ENCODE data around the gene LEP.
"Not testable (repeated sequence)": the region's sequence is repeated elsewhere in the genome, so short reads cannot be mapped to it uniquely, and the experiment has no call there.

Gene LEP

GRCh38 chr7:128210590-128211570, 30.2 kb upstream of the LEP start:
- DNase-seq (ENCODE audit: low read depth, low spot score): no peak

- no peak for DNase-seq (ENCODE audit: low read depth, low spot score)
These were observed 29.5 kb upstream of the LEP start for GRCh38 chr7:128211626-128212025.

DNA sequence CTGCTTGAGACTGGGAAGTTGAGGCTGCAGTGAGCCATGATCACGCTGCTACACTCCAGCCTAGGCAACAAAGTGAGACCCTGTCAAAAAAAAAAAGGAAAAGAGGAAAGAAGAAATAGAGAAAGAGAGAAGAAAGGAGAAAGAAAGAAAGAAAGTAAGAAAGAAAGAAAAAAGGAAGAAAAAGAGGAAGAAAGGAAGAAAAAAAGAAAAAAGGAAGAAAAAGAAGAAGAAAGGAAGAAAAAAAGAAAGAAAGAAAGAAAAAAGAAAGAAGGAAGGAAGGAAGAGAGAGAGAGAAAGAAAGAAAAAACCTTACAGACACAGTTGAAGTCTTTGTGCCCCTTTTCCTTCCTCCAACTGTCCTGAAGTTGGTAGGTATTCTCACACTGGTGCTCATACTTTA, 26.6 kb upstream of the LEP start:
- DNase-seq (ENCODE audit: low read depth, low spot score): no peak

GRCh38 chr7:128215281-128215680, 25.8 kb upstream of the LEP start:
- DNase-seq (ENCODE audit: low read depth, low spot score): no peak

DNA sequence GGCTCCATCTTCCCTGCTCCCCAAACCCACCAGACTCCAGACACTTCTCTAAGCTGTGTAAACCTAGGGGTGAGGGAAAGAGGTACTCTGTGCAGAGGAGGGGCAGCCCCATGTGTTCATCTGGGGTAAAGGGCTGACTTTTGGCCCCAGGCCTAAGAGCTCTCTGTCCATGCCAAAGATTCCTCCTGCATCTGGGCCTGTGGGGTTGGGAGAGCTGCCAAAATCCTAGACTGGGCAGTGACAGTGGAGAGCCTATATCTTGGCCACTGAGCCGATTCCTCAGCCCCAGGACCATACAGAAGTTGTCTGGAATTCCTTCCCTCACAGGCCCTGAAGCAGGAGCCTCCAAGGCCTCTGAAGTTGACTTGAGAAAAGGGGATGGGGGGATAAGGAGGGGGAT, 25.3 kb upstream of the LEP start:
- DNase-seq (ENCODE audit: low read depth, low spot score): no peak

DNA sequence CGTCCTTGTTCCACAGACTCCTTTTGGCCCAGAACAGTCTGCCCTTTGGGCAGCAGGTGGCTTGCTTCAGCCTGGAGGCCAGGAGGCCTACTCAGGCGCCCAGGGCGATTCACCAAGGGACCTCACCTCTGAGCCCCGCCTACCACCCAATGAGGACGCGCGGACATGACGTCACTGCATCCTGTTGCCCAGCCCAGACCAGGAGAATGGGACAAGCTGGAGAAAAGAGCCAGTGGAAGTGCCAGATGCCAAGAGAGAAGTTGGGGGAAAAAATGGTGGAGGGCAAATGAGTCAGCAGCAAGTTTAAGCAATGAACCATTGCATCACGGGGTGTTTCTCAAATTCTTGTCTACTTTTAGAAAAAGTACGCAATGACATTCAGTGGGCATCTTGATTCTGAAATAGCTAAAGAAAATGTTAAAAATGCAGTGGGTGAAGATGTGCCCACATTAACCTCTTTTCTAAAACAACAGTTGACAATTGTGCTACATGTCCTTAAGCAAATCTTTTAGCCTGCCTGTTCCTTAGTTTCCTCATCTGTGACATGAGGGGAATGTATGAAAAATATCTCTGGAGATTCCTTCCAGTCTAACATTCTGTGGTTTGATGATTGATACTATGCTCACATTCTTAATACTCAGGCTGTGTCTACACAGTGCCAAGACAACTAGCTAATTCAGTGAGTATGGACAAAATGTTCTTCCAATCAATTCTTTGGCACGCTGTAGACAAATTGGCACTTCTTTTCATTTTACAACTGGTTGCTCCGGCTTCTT, 23.9 kb upstream of the LEP start:
- no peak for DNase-seq (ENCODE audit: low read depth, low spot score)

DNA sequence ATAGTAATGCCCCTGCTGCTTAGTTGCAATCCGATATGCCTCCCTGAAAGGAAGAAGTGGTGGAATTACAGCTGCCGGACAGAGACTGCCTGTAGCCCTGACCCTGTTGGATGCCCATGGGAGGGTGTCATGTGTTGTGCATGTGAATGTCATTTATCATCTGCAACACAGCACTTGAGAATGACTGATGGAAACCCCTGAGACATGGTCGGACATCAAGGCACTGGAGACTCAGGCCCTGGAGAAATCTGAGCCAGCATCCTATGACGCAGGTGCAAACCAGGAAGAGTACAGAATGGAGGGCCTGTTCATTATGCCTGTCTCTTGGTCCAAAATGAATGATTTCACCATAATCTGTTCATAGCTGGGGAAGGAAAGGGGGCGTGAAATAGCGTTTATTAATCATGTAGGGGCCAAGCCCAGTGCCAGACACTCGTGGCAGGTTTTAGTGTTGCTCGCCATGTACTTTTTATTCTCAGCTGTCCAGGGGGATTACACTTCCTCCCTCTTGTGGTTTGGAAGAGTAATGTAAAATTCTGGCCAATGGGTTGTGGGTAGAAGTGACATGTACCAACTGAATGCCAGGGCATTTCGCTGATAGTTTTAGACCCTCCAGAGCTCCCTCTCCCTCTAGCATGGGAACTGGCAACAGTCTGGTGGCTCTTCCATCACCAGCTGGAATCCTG, 23.0 kb upstream of the LEP start:
- DNase-seq (ENCODE audit: low read depth, low spot score): no peak

- DNase-seq (ENCODE audit: low read depth, low spot score): no peak
These were observed 21.4 kb upstream of the LEP start for GRCh38 chr7:128219636-128220035.

- DNase-seq (ENCODE audit: low read depth, low spot score): no peak
These were observed 19.1 kb upstream of the LEP start for GRCh38 chr7:128221929-128222403.

- DNase-seq (ENCODE audit: low read depth, low spot score): no peak
These were observed 14.7 kb upstream of the LEP start for GRCh38 chr7:128226132-128226980.

DNA sequence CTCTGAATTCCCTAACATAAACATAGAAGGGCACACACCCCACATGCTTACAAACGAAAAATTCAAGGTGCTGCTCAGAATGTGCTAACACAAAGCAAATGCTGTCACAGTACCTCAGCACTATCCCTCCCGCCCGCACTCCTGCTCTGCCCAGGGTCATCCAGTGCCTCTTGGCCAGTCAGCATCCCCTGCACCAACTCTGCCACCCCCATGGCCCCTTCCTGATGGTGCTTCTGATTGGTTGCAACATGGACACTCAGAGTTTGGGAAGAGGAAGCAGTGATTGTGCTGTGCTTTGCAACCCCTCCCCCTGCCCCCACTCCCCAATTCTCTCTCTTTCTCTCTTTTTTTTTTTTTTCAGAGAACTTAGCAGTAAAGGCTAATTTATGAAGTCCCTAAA, 13.8 kb upstream of the LEP start:
- DNase-seq (ENCODE audit: low read depth, low spot score): no peak

- no peak for DNase-seq (ENCODE audit: low read depth, low spot score)
These were observed 10.1 kb upstream of the LEP start for GRCh38 chr7:128231021-128231420.

DNA sequence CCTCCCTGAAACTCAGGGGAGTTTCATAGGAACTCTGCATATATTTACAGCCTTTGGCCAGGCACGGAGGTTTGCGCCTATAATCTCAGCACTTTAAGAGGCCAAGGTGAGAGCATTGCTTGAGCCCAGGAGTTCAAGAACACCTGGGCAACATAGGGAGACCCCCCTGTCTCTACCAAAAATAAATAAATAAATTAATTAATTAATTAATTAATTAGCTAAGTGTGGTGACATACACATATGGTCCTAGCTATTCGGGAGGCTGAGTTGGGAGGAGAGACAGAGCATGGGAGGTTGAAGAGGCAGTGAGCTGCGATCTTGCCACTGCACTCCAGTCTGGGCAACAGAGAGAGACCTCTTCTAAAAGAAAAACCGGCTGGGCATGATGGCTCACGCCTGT, 9.4 kb upstream of the LEP start:
- no peak for DNase-seq (ENCODE audit: low read depth, low spot score)

GRCh38 chr7:128233471-128233870, 7.6 kb upstream of the LEP start:
- no peak for DNase-seq (ENCODE audit: low read depth, low spot score)

- no peak for DNase-seq (ENCODE audit: low read depth, low spot score)
These were observed 6.5 kb upstream of the LEP start for GRCh38 chr7:128234476-128235026.

DNA sequence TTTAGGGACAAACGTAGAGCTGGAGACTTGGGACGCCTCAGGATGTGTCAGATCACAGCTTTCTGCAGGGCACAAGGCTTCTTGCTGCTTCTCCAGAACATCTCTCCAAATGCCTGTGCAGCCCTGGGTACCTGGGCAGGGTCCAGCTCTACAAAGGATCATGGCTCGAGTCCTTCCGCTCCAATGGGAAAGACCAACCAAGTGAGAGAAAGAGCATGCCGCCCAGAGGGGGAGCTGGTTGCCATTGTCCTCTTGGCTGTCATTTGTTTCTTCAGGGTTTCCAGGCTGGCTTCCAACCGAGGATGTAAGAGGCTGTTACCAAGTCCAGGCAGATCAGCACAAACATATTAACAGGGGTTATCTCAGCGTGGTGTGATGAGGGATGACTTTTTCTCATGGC, 5.6 kb upstream of the LEP start:
- no peak for DNase-seq (ENCODE audit: low read depth, low spot score)

- no peak for DNase-seq (ENCODE audit: low read depth, low spot score)
These were observed 4.0 kb upstream of the LEP start for GRCh38 chr7:128236924-128237586.

- DNase-seq (ENCODE audit: low read depth, low spot score): not testable (repeated sequence)
These were observed 1.9 kb upstream of the LEP start for GRCh38 chr7:128239146-128239545.

DNA sequence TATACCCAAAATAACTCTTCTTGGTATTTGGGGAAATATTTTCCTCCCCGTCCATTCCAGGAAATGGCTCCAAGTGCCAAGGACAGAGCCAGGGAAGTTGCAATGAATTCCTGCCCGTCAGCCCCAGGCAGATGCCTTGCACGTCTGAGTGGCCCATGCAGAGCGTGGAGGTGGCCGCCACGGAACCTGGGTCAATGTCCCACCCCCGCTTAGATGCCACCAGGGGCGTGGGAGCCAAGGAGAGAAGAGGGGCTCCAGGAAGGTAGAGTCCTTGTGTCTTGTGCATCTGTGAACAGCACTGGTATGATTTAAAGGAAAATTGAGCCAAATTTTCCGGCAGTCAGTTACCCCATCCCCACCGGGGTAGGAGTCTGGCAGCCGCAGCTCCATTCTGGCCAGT, 1.6 kb downstream of the LEP start:
- DNase-seq (ENCODE audit: low read depth, low spot score): no peak

GRCh38 chr7:128243273-128243672, 2.2 kb downstream of the LEP start:
- DNase-seq (ENCODE audit: low read depth, low spot score): no peak

Measured in smooth muscle cell of the brain vasculature (primary cell).